ENCODE results near the gene NPEPL1.
"Not testable (repeated sequence)": the region's sequence is repeated elsewhere in the genome, so short reads cannot be mapped to it uniquely, and the experiment has no call there.

Gene NPEPL1

DNA sequence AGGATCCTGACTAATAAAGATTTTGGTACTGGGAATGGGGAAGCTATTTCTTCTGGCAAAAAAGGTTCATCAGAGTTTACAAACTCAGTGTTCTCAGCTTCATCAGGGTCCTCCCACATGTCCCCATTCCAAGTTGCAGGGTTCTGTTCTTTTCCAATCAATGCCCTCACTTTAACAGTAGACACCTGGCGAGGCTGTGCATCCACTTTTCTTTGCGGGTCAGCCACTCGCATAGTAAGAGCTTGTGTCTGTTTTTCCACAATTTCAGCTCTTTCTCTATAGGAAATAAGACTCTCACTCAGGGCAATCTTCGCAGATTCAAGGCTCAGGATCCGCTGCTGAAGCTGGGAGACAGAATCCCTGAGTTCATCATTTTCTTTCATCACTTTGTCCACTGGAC, 65.0 kb downstream of the NPEPL1 start:
- not testable (repeated sequence) for DNase-seq (ENCODE audit: low read depth)

DNA sequence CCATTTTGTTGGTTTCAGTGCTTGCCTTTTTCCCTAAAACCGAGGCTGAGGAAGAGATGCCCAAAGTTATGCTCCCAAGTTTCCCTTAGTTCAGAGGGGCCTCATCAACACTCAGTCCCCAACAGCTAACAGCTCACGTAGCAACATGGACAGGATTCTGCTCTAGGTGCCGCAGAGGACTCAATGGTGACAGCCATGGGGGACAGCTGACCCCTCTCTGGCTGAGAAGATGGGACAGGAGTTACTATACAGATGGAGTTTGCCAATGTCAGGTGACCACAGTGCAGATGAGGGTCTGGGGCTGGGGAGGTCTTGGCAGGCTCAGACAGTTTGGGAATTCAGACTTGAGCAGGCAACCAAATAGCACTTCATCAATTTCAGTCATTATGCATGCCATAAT, 67.3 kb downstream of the NPEPL1 start:
- DNase-seq (ENCODE audit: low read depth): no peak

DNA sequence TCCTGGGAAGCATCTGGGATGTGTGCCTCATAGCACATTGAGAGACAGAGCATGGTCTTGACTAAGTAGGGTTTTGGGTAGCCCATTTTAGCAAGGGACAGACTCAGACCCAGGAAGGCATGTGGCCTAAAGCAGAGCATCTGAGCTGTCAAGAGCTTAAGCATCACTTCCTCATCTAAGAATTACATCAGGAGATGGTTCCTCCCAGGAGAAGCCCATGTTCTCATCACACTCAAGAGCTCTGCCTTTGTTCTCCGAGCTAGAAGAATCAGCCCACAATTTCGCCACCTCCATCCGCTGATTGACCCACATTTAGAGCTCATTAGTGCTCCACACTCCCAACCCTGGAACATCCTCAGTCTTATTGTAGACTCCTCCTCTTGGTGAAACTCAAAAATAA, 68.3 kb downstream of the NPEPL1 start:
- DNase-seq (ENCODE audit: low read depth): no peak

DNA sequence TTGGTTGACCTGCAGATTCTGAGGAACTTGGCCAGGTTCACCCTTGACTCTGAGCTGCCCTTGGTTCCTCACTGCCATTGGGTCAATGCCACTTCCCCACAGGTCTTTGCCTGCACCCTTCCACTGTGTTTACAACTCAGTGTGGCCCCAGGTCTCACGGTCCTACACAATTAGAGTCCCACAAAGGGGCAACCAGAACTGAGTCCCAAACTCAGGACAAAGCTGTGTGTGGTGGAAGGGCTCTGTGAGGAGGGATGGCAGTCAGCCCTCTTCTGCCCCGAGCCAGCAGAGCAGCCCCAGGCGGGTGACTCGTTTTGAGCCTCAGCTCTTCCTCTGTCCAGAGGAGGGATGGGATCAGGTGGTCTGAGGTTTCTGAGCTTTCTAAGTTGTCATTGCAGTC, 69.5 kb downstream of the NPEPL1 start:
- no peak for DNase-seq (ENCODE audit: low read depth)

DNA sequence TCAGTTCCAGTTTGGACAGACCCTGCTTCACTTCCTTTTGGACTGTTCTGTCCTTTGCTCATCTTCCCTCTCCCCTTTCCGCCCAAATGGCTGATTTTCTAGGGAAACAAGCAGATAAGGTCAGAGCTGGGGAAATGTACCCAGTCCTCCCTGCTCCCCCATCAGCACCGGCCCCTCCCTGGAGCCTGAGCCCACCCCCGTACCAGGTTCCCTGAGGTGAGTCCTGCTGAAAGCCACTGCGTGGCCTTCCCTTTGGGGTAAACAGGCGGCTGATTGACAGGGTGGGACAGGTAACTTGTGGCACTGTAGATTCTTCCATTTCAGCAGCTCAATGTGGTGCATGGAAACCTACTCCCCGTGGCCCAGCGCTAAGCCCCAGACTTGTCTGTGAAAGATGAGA, 70.5 kb downstream of the NPEPL1 start:
- no peak for DNase-seq (ENCODE audit: low read depth)

All from GM04504 (cell line).